SK-MEL-5 (cell line): ENCODE data around the gene SREK1IP1. TPM values are rescaled to one million over a fixed set of nuclear protein-coding genes. Genes with fewer than 3 reads are reported as not detected.

Experiments used
- DNase-seq: peaks from one replicate; pipeline ENCODE4 v3.0.0-alpha.2; 2016; ENCODE audit warnings: low read depth, low spot score
- in situ Hi-C: cut with HindIII; loops from 2 replicates; pipeline ENCODE4 v1.10.0; 2016; ENCODE audit warnings: low sequenced_read_pairs, high pct_unique_total_duplicates, low pct_unique_long_range_greater_than_20kb
- polyA plus RNA-seq, 2 experiments: library from polyadenylated mRNA; depleted of rRNA; stranded (reverse); fragments of >200 nt; gene quantifications; 2 replicates each; pipeline ENCODE4 v1.2.3, GENCODE V29; 2015
- total RNA-seq: library from RNA; depleted of rRNA; stranded (reverse); fragments of >200 nt; shearing (Covaris generic); gene quantifications from 2 replicates; pipeline ENCODE4 v1.2.3, GENCODE V29; 2014; rRNA removed

SREK1IP1 gene
- 5.9 and 6.3 TPM in 2 replicates for total RNA-seq
- polyA plus RNA-seq (2015; cell fraction: cytosol; rRNA removed), result 3.9 and 4.3 TPM in 2 replicates
- 4.8 and 5.7 TPM in 2 replicates for polyA plus RNA-seq (2015; cell fraction: nucleus; rRNA removed)

GRCh38 chr5:64768358-64769312, at the start of gene SREK1IP1, which contains the start of gene CWC27:
TSS of gene SREK1IP1 (minus strand) at chr5:64768691. CDS start at chr5:64768517, 174 bp downstream.
TSS of gene CWC27 (plus strand) at chr5:64768930. CDS start at chr5:64769147, 217 bp downstream.
- in situ Hi-C loops, result no loop called here

GRCh38 chr5:64818245-64818644, 49.8 kb upstream of the SREK1IP1 start:
- no peak for DNase-seq
- in situ Hi-C loops, result loop anchor here (25.0 kb wide), 1 partner anchor 669 kb away; the partner anchor contains the start of gene ADAMTS6

More at GRCh38 chr5:64768358-64769312, at the start of gene SREK1IP1, which contains the start of gene CWC27:
- DNase-seq, result peak; percentile 92

GRCh38 chr5:64814073-64814472, 45.6 kb upstream of the SREK1IP1 start:
- no peak for DNase-seq
- in situ Hi-C loops, result loop anchor here (25.0 kb wide), 1 partner anchor 673 kb away; the partner anchor contains the start of gene ADAMTS6

GRCh38 chr5:64811050-64811640, 42.7 kb upstream of the SREK1IP1 start:
- in situ Hi-C loops, result loop anchor here (25.0 kb wide), 1 partner anchor 676 kb away; the partner anchor contains the start of gene ADAMTS6
- DNase-seq, result peak; percentile 72

GRCh38 chr5:64807520-64807919, 39.0 kb upstream of the SREK1IP1 start:
- no peak for DNase-seq
- in situ Hi-C loops, result loop anchor here (25.0 kb wide), 1 partner anchor 680 kb away; the partner anchor contains the start of gene ADAMTS6

GRCh38 chr5:64806537-64806936, 38.0 kb upstream of the SREK1IP1 start:
- in situ Hi-C loops, result loop anchor here (25.0 kb wide), 1 partner anchor 681 kb away; the partner anchor contains the start of gene ADAMTS6
- DNase-seq, result no peak

- no peak for DNase-seq
- in situ Hi-C loops, result loop anchor here (25.0 kb wide), 1 partner anchor 686 kb away; the partner anchor contains the start of gene ADAMTS6
These were observed 32.4 kb upstream of the SREK1IP1 start for GRCh38 chr5:64800926-64801325.

GRCh38 chr5:64796301-64796700, 27.8 kb upstream of the SREK1IP1 start:
- in situ Hi-C loops, result no loop called here
- no peak for DNase-seq

- DNase-seq, result no peak
- in situ Hi-C loops, result no loop called here
These were observed 25.7 kb upstream of the SREK1IP1 start for GRCh38 chr5:64794053-64794770.

- DNase-seq, result no peak
- in situ Hi-C loops, result no loop called here
These were observed 24.0 kb upstream of the SREK1IP1 start for GRCh38 chr5:64792469-64792868.

GRCh38 chr5:64790210-64790609, 21.7 kb upstream of the SREK1IP1 start:
- DNase-seq, result no peak
- in situ Hi-C loops, result no loop called here

- in situ Hi-C loops, result no loop called here
- no peak for DNase-seq
These were observed 21.0 kb upstream of the SREK1IP1 start for GRCh38 chr5:64789457-64789856.

- no peak for DNase-seq
- in situ Hi-C loops, result no loop called here
These were observed 19.7 kb upstream of the SREK1IP1 start for GRCh38 chr5:64788156-64788555.

- in situ Hi-C loops, result no loop called here
- DNase-seq, result no peak
These were observed 17.9 kb upstream of the SREK1IP1 start for GRCh38 chr5:64786372-64786771.

GRCh38 chr5:64784451-64785025, 16.0 kb upstream of the SREK1IP1 start:
- DNase-seq, result peak; percentile 82
- in situ Hi-C loops, result no loop called here

- in situ Hi-C loops, result no loop called here
- no peak for DNase-seq
These were observed 6.8 kb upstream of the SREK1IP1 start for GRCh38 chr5:64775291-64775690.

GRCh38 chr5:64773533-64773932, 5.0 kb upstream of the SREK1IP1 start:
- in situ Hi-C loops, result no loop called here

More at GRCh38 chr5:64773533-64773932, 5.0 kb upstream of the SREK1IP1 start:
- DNase-seq, result no peak
